GM23248 (cell line): ENCODE data around the gene MRPS22. TPM values are rescaled to one million over a fixed set of nuclear protein-coding genes. Genes with fewer than 3 reads are reported as not detected.
"Not testable (repeated sequence)": the region's sequence is repeated elsewhere in the genome, so short reads cannot be mapped to it uniquely, and the experiment has no call there.

Experiments used
- DNase-seq: peaks from one replicate; pipeline ENCODE4 v3.0.0-alpha.2; 2015
- H2AFZ ChIP-seq: fragments of 200-600 bp; sonication (generic); 2 replicates; pipeline ENCODE4 v1.6.1; 2016; ENCODE audit warnings: antibody characterized with exemption
- H3F3A ChIP-seq: fragments of 200-600 bp; sonication (generic); 2 replicates; pipeline ENCODE4 v1.6.1; 2016; ENCODE audit warnings: mild to moderate bottlenecking, antibody characterized with exemption, mixed run types; ENCODE audit not compliant: insufficient read depth
- H3K27ac ChIP-seq: fragments of 200-600 bp; sonication (generic); 2 replicates; pipeline ENCODE4 v1.5.1; 2016; ENCODE audit warnings: mild to moderate bottlenecking
- H3K27me3 ChIP-seq: fragments of 200-600 bp; sonication (generic); replicated peaks from 2 replicates; pipeline ENCODE4 v1.6.1; 2016; ENCODE audit warnings: mild to moderate bottlenecking; ENCODE audit not compliant: insufficient read depth
- H3K36me3 ChIP-seq: fragments of 200-600 bp; sonication (generic); 2 replicates; pipeline ENCODE4 v1.6.1; 2016; ENCODE audit warnings: low read depth, mild to moderate bottlenecking
- H3K4me1 ChIP-seq: fragments of 200-600 bp; sonication (generic); 2 replicates; pipeline ENCODE4 v1.6.1; 2016; ENCODE audit warnings: mild to moderate bottlenecking; ENCODE audit not compliant: insufficient read depth
- H3K4me2 ChIP-seq: fragments of 200-600 bp; sonication (generic); one replicate; pipeline ENCODE4 v1.6.1; 2016; ENCODE audit warnings: mild to moderate bottlenecking; ENCODE audit not compliant: unreplicated experiment
- H3K4me3 ChIP-seq: fragments of 200-600 bp; sonication (generic); 2 replicates; pipeline ENCODE4 v1.5.1; 2016; ENCODE audit warnings: mild to moderate bottlenecking
- H3K79me2 ChIP-seq: fragments of 200-600 bp; sonication (generic); 2 replicates; pipeline ENCODE4 v1.6.1; 2016; ENCODE audit warnings: mild to moderate bottlenecking; ENCODE audit not compliant: insufficient read depth
- H3K9ac ChIP-seq: fragments of 200-600 bp; sonication (generic); 2 replicates; pipeline ENCODE4 v1.6.1; 2016; ENCODE audit warnings: mild to moderate bottlenecking
- H3K9me2 ChIP-seq: fragments of 200-600 bp; sonication (generic); 2 replicates; pipeline ENCODE4 v1.6.1; 2016; ENCODE audit warnings: mixed run types, mild to moderate bottlenecking, moderate library complexity; ENCODE audit not compliant: insufficient read depth
- H3K9me3 ChIP-seq: fragments of 200-600 bp; sonication (generic); one replicate; pipeline ENCODE4 v1.6.1; 2017; ENCODE audit warnings: low read depth
- H4K20me1 ChIP-seq: fragments of 200-600 bp; sonication (generic); 2 replicates; pipeline ENCODE4 v1.6.0; 2016; ENCODE audit not compliant: insufficient read depth
- EZH2 ChIP-seq: fragments of 200-600 bp; sonication (generic); IDR thresholded peaks from 2 replicates; pipeline ENCODE4 v1.6.1; 2018; ENCODE audit warnings: antibody characterized with exemption, mild to moderate bottlenecking; ENCODE audit not compliant: insufficient read depth, poor library complexity, severe bottlenecking
- EZH2phosphoT487 ChIP-seq: fragments of 200-600 bp; sonication (generic); IDR thresholded peaks from 2 replicates; pipeline ENCODE4 v1.6.1; 2018; ENCODE audit warnings: antibody characterized with exemption, moderate library complexity, mild to moderate bottlenecking, low read depth; ENCODE audit not compliant: insufficient read depth
- WGBS, 2 experiments: methylation state at CpG; one replicate each; pipeline ENCODE4 v1.1.6; 2015 to 2017; ENCODE audit warnings: low lambda C conversion rate in 2 of 2, low coverage in 1 of 2; ENCODE audit errors: missing lambda C conversion rate in 2 of 2; 5-methylcytosine and 5-hydroxymethylcytosine counted together
- in situ Hi-C: fragments of 300-500 bp; cut with MboI; formaldehyde crosslinking; loops from 2 replicates; pipeline ENCODE4 v1.15.0; 2020
- polyA plus RNA-seq: library from polyadenylated mRNA; unstranded; fragments of >200 nt; fragmentation: Nextera tagmentation; extraction: Ambion mirVana; gene quantifications from 2 replicates; pipeline ENCODE4 v1.2.1, GENCODE V29; 2016
- total RNA-seq: library from RNA; depleted of rRNA; stranded (reverse); fragments of >200 nt; shearing (Covaris generic); gene quantifications from 2 replicates; pipeline ENCODE4 v1.2.3, GENCODE V29; 2014

The MRPS22 gene
- total and polyA plus RNA-seq, 2 experiments from 2014 or later, result 62.5 to 63.2 TPM

DNA sequence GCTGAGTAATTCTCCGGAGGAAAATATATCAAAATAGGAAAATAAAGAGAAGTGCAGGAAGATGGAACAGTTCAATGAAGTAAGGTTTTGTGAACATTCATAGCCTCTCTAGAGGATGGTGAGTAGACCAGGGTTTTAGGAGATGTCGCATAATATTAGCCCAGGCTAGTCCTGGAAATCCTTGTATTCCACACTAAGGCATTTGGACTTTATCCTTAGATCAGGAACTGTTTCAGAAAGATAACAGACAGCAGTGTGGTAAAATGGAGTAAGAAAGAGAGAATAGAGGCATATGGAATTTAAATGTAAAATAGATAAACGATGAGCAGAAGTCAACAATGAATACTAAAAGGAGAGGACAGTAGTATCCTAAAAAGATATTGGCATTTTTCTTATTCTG is 33.6 kb downstream of the MRPS22 start:
- Histone ChIP-seq H3K9me3 (no peaks in the 10 kb centered on the region), H3K9ac (no peak overlapping the region), H3K27ac (no peak overlapping the region), H3K79me2 (peaks cover 98% of the 10 kb centered on the region), H3F3A (peaks cover 13% of the 10 kb centered on the region), H3K4me1 (peaks cover 12% of the 10 kb centered on the region; the same call in 1 of the 2 replicates), H3K9me2 (no peaks in the 10 kb centered on the region), H2AFZ (no peak overlapping the region), H3K36me3 (peaks cover 94% of the 10 kb centered on the region), H3K4me3 (no peak overlapping the region), H3K27me3 (no peaks in the 10 kb centered on the region), H4K20me1 (no peaks in the 10 kb centered on the region; the same call in 1 of the 2 replicates), H3K4me2 (no peak overlapping the region)
- 95 to 97% methylated on average over 3 of the region's 3 CpGs for WGBS, 2 experiments
- in situ Hi-C loops, result no loop called here
- no peak for DNase-seq
- TF ChIP-seq EZH2 (no peak), EZH2phosphoT487 (no peak)

DNA sequence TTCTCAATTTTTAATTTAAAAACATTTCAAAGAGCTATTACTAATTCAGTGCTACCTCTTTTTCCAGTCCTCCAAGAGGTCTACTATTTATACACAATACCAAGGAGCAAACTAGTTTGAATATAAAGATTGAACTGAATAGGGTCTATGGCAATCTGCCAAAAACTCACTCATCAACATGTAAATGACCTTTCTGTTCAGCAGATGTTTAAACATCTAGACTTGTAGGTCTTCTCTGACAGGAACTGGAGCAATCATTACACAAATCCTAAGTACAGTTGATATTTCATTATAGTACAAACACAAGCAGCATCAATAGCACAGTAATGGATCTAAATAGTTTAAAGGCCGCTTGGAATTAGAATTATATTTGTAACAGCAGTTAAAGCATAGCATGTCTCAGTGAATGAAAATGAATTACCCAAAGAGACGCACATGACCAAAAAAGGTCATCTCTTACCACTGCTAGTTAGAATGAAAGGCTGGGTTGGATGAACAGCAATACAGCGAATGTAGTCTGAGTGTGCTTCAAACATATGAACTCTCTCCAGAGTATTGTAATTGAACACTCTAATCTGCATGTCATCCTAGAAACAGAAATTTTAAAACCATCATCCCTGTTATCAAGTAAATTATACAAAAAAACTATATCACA is 34.9 kb downstream of the MRPS22 start:
- no peak for TF ChIP-seq EZH2phosphoT487
- no peak for TF ChIP-seq EZH2
- in situ Hi-C loops, result no loop called here
- Histone ChIP-seq H2AFZ (no peak overlapping the region), H3K27ac (no peak overlapping the region), H3K4me3 (no peak overlapping the region), H3K4me1 (peaks cover 16% of the 10 kb centered on the region), H3F3A (peaks cover 15% of the 10 kb centered on the region), H4K20me1 (peaks cover 6% of the 10 kb centered on the region; the same call in 1 of the 2 replicates), H3K36me3 (peaks cover 91% of the 10 kb centered on the region), H3K9me3 (no peaks in the 10 kb centered on the region), H3K27me3 (no peaks in the 10 kb centered on the region), H3K4me2 (no peak overlapping the region), H3K79me2 (peaks cover 98% of the 10 kb centered on the region), H3K9me2 (no peaks in the 10 kb centered on the region), H3K9ac (no peak overlapping the region)
- 70 to 73% methylated on average over 3 of the region's 3 CpGs for WGBS, 2 experiments
- no peak for DNase-seq

DNA sequence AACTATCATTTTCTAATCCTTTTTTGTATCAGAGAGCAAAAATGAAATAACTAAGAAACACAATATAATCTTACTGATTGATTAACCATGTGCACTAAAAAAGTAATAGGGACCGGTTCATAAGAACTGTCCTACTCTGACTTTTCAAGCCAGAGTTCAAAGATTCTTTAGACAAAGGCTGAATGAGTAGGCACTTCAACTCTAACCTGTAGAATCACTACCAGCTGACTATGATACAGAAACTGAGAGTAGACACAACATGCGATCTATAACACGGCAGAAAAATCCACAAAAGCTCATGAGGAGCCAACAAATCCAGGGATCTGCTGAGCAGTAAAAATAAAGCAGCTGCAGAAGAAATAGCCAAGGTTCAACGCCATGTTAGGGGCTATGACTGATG is 36.8 kb downstream of the MRPS22 start:
- Histone ChIP-seq H2AFZ (no peak overlapping the region), H3K36me3 (peaks cover 73% of the 10 kb centered on the region), H3K4me2 (no peak overlapping the region), H3K9ac (no peak overlapping the region), H4K20me1 (peaks cover 24% of the 10 kb centered on the region; the same call in 1 of the 2 replicates), H3K27ac (no peak overlapping the region), H3K9me2 (no peaks in the 10 kb centered on the region), H3K27me3 (no peaks in the 10 kb centered on the region), H3F3A (peaks cover 8% of the 10 kb centered on the region; the same call in 1 of the 2 replicates), H3K4me1 (peaks cover 29% of the 10 kb centered on the region), H3K4me3 (no peak overlapping the region), H3K79me2 (peaks cover 99% of the 10 kb centered on the region), H3K9me3 (no peaks in the 10 kb centered on the region)
- no peak for DNase-seq
- 89% methylated on average over 4 of the region's 4 CpGs for WGBS, 2 experiments
- TF ChIP-seq EZH2phosphoT487 (no peak), EZH2 (no peak)
- in situ Hi-C loops, result no loop called here

DNA sequence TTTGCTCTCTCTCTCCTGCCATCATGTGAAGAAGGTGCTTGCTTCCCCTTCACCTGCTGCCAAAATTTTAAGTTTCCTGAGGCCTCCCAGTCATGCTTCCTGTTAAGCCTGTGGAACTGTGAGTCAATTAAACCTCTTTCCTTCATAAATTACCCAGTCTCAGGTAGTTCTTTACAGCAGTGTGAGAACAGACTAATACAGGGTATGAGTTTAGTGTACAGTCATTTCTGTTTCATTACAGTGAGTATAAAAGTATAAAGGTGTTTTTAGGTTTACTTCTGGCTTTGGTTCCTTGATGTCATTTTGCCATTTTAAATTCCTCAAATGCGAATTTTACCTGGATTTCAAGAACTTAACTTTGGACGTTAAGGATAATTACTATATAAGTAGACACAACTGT is 38.5 kb downstream of the MRPS22 start:
- H3F3A ChIP-seq, H3K9me3 ChIP-seq, H3K27ac ChIP-seq, H3K4me2 ChIP-seq, DNase-seq, H3K4me3 ChIP-seq, in situ Hi-C loops, H3K27me3 ChIP-seq, H2AFZ ChIP-seq, H3K9me2 ChIP-seq, H3K9ac ChIP-seq: not testable (repeated sequence)
- peaks cover 37% of the 10 kb centered on the region for H3K4me1 ChIP-seq
- peaks cover 59% of the 10 kb centered on the region for H3K36me3 ChIP-seq
- peaks cover 100% of the 10 kb centered on the region for H3K79me2 ChIP-seq
- WGBS, 2 experiments, result 96 to 98% methylated on average over 2 of the region's 2 CpGs
- peaks cover 32% of the 10 kb centered on the region for H4K20me1 ChIP-seq
